Measurements from ENCODE around the gene SCARF1.

The SCARF1 gene

GRCh38 chr17:1647802-1648171 lies 2.3 kb upstream of the SCARF1 start:
- no peaks in the 10 kb centered on the region for H3K9me3 ChIP-seq (ENCODE audit: control insufficient read depth, insufficient read depth, low read depth, low read length)
- peaks cover 16% of the 10 kb centered on the region for H3K27me3 ChIP-seq (ENCODE audit: control insufficient read depth, insufficient read depth, low read length)
- H3K36me3 ChIP-seq (ENCODE audit: control insufficient read depth, insufficient read depth, low read length) = peaks cover 26% of the 10 kb centered on the region
- H3K9ac ChIP-seq (ENCODE audit: low read length) = peak overlapping the region; percentile 70
- H3K4me3 ChIP-seq (ENCODE audit: low read depth, low read length) = peak overlapping the region; percentile 70
- H3K4me1 ChIP-seq (ENCODE audit: control insufficient read depth, insufficient read depth, low read length) = peaks cover 40% of the 10 kb centered on the region
- H3K27ac ChIP-seq (ENCODE audit: low read depth, low read length) = no peak overlapping the region

GRCh38 chr17:1646199-1646875 lies 805 bp upstream of the SCARF1 start:
- no peaks in the 10 kb centered on the region for H3K9me3 ChIP-seq (ENCODE audit: control insufficient read depth, insufficient read depth, low read depth, low read length)
- no peak overlapping the region; the same call in 1 of the 2 replicates for H3K4me3 ChIP-seq (ENCODE audit: low read depth, low read length)
- H3K4me1 ChIP-seq (ENCODE audit: control insufficient read depth, insufficient read depth, low read length) = peaks cover 40% of the 10 kb centered on the region
- H3K27me3 ChIP-seq (ENCODE audit: control insufficient read depth, insufficient read depth, low read length) = peaks cover 16% of the 10 kb centered on the region
- no peak overlapping the region for H3K9ac ChIP-seq (ENCODE audit: low read length)
- H3K36me3 ChIP-seq (ENCODE audit: control insufficient read depth, insufficient read depth, low read length) = peaks cover 11% of the 10 kb centered on the region
- no peak overlapping the region for H3K27ac ChIP-seq (ENCODE audit: low read depth, low read length)

GRCh38 chr17:1644493-1645206 lies 882 bp downstream of the SCARF1 start:
- H3K27me3 ChIP-seq (ENCODE audit: control insufficient read depth, insufficient read depth, low read length) = peaks cover 16% of the 10 kb centered on the region
- H3K9me3 ChIP-seq (ENCODE audit: control insufficient read depth, insufficient read depth, low read depth, low read length) = no peaks in the 10 kb centered on the region
- peaks cover 47% of the 10 kb centered on the region for H3K4me1 ChIP-seq (ENCODE audit: control insufficient read depth, insufficient read depth, low read length)
- H3K36me3 ChIP-seq (ENCODE audit: control insufficient read depth, insufficient read depth, low read length) = no peaks in the 10 kb centered on the region
- H3K4me3 ChIP-seq (ENCODE audit: low read depth, low read length) = no peak overlapping the region; the same call in 1 of the 2 replicates
- peak overlapping the region; percentile 34 for H3K9ac ChIP-seq (ENCODE audit: low read length)
- no peak overlapping the region for H3K27ac ChIP-seq (ENCODE audit: low read depth, low read length)

- Histone ChIP-seq H3K27ac (ENCODE audit: low read depth, low read length) (no peak overlapping the region), H3K9me3 (ENCODE audit: control insufficient read depth, insufficient read depth, low read depth, low read length) (no peaks in the 10 kb centered on the region), H3K4me1 (ENCODE audit: control insufficient read depth, insufficient read depth, low read length) (peaks cover 47% of the 10 kb centered on the region), H3K4me3 (ENCODE audit: low read depth, low read length) (peak overlapping the region; percentile 63), H3K9ac (ENCODE audit: low read length) (no peak overlapping the region), H3K36me3 (ENCODE audit: control insufficient read depth, insufficient read depth, low read length) (no peaks in the 10 kb centered on the region), H3K27me3 (ENCODE audit: control insufficient read depth, insufficient read depth, low read length) (peaks cover 16% of the 10 kb centered on the region)
Measured at GRCh38 chr17:1643999-1644492, 1.5 kb downstream of the SCARF1 start.

- no peak overlapping the region for H3K27ac ChIP-seq (ENCODE audit: low read depth, low read length)
- no peaks in the 10 kb centered on the region for H3K9me3 ChIP-seq (ENCODE audit: control insufficient read depth, insufficient read depth, low read depth, low read length)
- peaks cover 16% of the 10 kb centered on the region for H3K27me3 ChIP-seq (ENCODE audit: control insufficient read depth, insufficient read depth, low read length)
- H3K4me3 ChIP-seq (ENCODE audit: low read depth, low read length) = peak overlapping the region; percentile 63
- H3K36me3 ChIP-seq (ENCODE audit: control insufficient read depth, insufficient read depth, low read length) = no peaks in the 10 kb centered on the region
- H3K4me1 ChIP-seq (ENCODE audit: control insufficient read depth, insufficient read depth, low read length) = peaks cover 47% of the 10 kb centered on the region
- H3K9ac ChIP-seq (ENCODE audit: low read length) = peak overlapping the region; percentile 40
Measured at GRCh38 chr17:1643293-1643998, 2.1 kb downstream of the SCARF1 start.

- H3K4me1 ChIP-seq (ENCODE audit: control insufficient read depth, insufficient read depth, low read length) = peaks cover 36% of the 10 kb centered on the region
- no peak overlapping the region for H3K4me3 ChIP-seq (ENCODE audit: low read depth, low read length)
- H3K27me3 ChIP-seq (ENCODE audit: control insufficient read depth, insufficient read depth, low read length) = peaks cover 16% of the 10 kb centered on the region
- no peaks in the 10 kb centered on the region for H3K9me3 ChIP-seq (ENCODE audit: control insufficient read depth, insufficient read depth, low read depth, low read length)
- no peaks in the 10 kb centered on the region for H3K36me3 ChIP-seq (ENCODE audit: control insufficient read depth, insufficient read depth, low read length)
- no peak overlapping the region for H3K9ac ChIP-seq (ENCODE audit: low read length)
- H3K27ac ChIP-seq (ENCODE audit: low read depth, low read length) = no peak overlapping the region
Measured at GRCh38 chr17:1641065-1641403, 4.5 kb downstream of the SCARF1 start.

- H3K4me3 ChIP-seq (ENCODE audit: low read depth, low read length) = no peak overlapping the region
- H3K27ac ChIP-seq (ENCODE audit: low read depth, low read length) = no peak overlapping the region
- peaks cover 31% of the 10 kb centered on the region for H3K4me1 ChIP-seq (ENCODE audit: control insufficient read depth, insufficient read depth, low read length)
- peaks cover 16% of the 10 kb centered on the region for H3K27me3 ChIP-seq (ENCODE audit: control insufficient read depth, insufficient read depth, low read length)
- no peak overlapping the region for H3K9ac ChIP-seq (ENCODE audit: low read length)
- H3K9me3 ChIP-seq (ENCODE audit: control insufficient read depth, insufficient read depth, low read depth, low read length) = no peaks in the 10 kb centered on the region
- H3K36me3 ChIP-seq (ENCODE audit: control insufficient read depth, insufficient read depth, low read length) = no peaks in the 10 kb centered on the region
Measured at GRCh38 chr17:1640329-1641064, 5.0 kb downstream of the SCARF1 start.

- no peaks in the 10 kb centered on the region for H3K9me3 ChIP-seq (ENCODE audit: control insufficient read depth, insufficient read depth, low read depth, low read length)
- no peak overlapping the region for H3K4me3 ChIP-seq (ENCODE audit: low read depth, low read length)
- no peaks in the 10 kb centered on the region for H3K36me3 ChIP-seq (ENCODE audit: control insufficient read depth, insufficient read depth, low read length)
- peaks cover 23% of the 10 kb centered on the region for H3K4me1 ChIP-seq (ENCODE audit: control insufficient read depth, insufficient read depth, low read length)
- H3K27me3 ChIP-seq (ENCODE audit: control insufficient read depth, insufficient read depth, low read length) = peaks cover 12% of the 10 kb centered on the region
- no peak overlapping the region for H3K27ac ChIP-seq (ENCODE audit: low read depth, low read length)
- no peak overlapping the region for H3K9ac ChIP-seq (ENCODE audit: low read length)
Measured at GRCh38 chr17:1639549-1640180, 5.9 kb downstream of the SCARF1 start.

GRCh38 chr17:1638624-1639300 lies 6.8 kb downstream of the SCARF1 start:
- Histone ChIP-seq H3K4me3 (ENCODE audit: low read depth, low read length) (no peak overlapping the region), H3K27me3 (ENCODE audit: control insufficient read depth, insufficient read depth, low read length) (peaks cover 3% of the 10 kb centered on the region; the same call in 1 of the 2 replicates), H3K9me3 (ENCODE audit: control insufficient read depth, insufficient read depth, low read depth, low read length) (no peaks in the 10 kb centered on the region), H3K36me3 (ENCODE audit: control insufficient read depth, insufficient read depth, low read length) (no peaks in the 10 kb centered on the region), H3K27ac (ENCODE audit: low read depth, low read length) (no peak overlapping the region), H3K9ac (ENCODE audit: low read length) (no peak overlapping the region), H3K4me1 (ENCODE audit: control insufficient read depth, insufficient read depth, low read length) (peaks cover 14% of the 10 kb centered on the region)

- Histone ChIP-seq H3K4me3 (ENCODE audit: low read depth, low read length) (no peak overlapping the region), H3K27ac (ENCODE audit: low read depth, low read length) (no peak overlapping the region), H3K27me3 (ENCODE audit: control insufficient read depth, insufficient read depth, low read length) (no peaks in the 10 kb centered on the region), H3K4me1 (ENCODE audit: control insufficient read depth, insufficient read depth, low read length) (peaks cover 14% of the 10 kb centered on the region), H3K9ac (ENCODE audit: low read length) (no peak overlapping the region), H3K9me3 (ENCODE audit: control insufficient read depth, insufficient read depth, low read depth, low read length) (no peaks in the 10 kb centered on the region), H3K36me3 (ENCODE audit: control insufficient read depth, insufficient read depth, low read length) (no peaks in the 10 kb centered on the region)
Measured at GRCh38 chr17:1638171-1638590, 7.4 kb downstream of the SCARF1 start.
